GM19455 (cell line): Measurements from ENCODE around the gene DOP1B.
"Not testable (repeated sequence)": the region's sequence is repeated elsewhere in the genome, so short reads cannot be mapped to it uniquely, and the experiment has no call there.

ENCODE experiments used
- ATAC-seq: cut with Tn5 transposase; IDR thresholded peaks from one replicate; pipeline ENCODE4 v1.9.1; 2021; ENCODE audit not compliant: unreplicated experiment

Gene DOP1B, protein sequence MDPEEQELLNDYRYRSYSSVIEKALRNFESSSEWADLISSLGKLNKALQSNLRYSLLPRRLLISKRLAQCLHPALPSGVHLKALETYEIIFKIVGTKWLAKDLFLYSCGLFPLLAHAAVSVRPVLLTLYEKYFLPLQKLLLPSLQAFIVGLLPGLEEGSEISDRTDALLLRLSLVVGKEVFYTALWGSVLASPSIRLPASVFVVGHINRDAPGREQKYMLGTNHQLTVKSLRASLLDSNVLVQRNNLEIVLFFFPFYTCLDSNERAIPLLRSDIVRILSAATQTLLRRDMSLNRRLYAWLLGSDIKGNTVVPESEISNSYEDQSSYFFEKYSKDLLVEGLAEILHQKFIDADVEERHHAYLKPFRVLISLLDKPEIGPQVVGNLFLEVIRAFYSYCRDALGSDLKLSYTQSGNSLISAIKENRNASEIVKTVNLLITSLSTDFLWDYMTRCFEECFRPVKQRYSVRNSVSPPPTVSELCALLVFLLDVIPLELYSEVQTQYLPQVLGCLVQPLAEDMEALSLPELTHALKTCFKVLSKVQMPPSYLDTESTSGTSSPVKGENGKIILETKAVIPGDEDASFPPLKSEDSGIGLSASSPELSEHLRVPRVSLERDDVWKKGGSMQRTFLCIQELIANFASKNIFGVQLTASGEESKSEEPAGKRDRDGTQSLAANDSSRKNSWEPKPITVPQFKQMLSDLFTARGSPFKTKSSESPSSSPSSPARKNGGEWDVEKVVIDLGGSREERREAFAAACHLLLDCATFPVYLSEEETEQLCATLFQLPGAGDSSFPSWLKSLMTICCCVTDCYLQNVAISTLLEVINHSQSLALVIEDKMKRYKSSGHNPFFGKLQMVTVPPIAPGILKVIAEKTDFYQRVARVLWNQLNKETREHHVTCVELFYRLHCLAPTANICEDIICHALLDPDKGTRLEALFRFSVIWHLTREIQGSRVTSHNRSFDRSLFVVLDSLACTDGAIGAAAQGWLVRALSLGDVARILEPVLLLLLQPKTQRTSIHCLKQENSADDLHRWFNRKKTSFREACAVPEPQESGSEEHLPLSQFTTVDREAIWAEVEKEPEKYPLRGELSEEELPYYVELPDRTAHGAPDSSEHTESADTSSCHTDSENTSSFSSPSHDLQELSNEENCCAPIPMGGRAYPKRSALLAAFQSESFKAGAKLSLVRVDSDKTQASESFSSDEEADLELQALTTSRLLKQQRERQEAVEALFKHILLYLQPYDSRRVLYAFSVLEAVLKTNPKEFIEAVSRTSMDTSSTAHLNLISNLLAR (N-terminal part only)

DNA sequence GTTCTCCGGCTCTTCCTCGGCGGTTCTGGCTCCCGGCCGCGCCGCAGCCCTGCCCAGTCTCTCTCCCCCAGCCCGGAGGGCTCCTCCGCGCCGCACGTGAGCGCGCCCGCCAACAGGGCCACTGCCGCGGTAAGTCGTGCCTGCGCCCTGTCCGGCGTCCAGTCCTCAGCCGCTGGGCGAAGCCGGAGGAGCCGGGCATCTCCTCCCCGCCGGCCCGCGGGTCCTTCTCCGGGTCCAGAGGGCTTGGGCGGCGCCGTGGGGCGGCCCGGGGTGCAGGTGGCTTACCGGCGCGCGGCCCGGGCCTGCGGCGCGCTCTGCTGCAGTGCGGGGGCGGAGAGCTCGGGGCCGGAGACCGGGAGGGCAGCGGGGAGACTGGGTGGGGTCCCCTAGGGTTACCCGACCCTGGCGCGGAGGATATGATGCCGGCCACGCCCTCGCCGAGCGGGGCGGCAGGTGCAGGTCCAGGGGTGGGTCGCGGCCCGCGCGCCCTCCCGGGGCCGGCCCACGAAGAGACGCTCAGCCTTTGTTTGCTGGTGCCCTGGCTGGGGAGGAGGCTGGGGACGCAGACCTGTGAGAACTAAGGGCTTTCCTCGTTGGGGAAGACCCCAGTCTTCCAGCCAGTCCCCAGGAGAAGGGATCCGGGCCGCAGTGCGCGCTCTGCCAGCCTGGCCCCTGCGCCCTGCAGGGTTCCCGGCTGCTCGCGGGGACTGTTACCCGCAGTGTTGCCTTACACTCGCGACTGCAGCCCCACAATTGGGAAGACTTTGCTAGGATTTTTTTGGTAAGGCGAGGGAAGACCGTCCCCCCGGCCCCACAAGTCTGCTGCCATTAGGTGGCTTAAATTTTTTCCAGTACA, at the start of gene DOP1B:
DOP1B (plus strand) TSS at position 10 of the 856 bp plus-strand sequence. CDS start 7,910 bp downstream, outside the sequence.
- peak; percentile 30 for ATAC-seq

DNA sequence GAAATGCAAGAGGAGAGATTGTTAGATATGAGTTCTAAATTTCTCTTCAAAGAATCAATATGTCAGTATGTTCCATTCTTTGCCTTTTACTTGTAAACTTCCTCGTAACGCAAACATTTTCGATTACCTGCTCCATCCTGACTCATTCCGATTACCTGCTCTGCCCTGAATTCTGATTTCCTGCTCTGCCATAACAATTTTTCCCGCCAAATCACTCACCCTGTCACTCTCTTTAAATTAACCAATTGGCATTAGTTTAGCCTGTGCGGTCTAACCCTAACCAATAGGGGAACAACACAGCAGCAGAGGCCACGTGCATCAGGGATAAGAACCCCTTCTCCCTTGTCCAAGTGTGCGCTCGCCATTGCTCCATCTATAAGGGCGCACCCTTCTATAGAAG, 46.8 kb upstream of the DOP1B start:
- no peak for ATAC-seq

DNA sequence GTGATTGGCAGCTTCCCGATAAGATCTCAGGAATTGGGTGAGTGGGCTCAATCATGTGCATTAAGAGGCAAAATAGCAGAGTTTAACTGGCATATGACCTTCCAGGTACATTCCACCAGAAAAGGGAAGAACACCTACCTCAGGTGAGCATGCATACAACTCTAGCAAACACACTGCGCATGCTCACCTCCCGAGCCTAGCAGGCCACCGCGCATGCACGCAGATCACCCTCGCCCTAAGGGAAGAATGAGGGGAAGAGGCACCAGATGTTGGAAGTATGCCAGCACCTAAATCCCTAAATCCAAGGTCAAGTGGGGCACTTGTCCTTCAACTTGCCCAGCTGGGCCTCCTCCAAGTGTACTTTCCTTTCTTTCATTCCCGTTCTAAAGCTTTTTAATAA, 45.4 kb upstream of the DOP1B start:
- ATAC-seq: no peak

DNA sequence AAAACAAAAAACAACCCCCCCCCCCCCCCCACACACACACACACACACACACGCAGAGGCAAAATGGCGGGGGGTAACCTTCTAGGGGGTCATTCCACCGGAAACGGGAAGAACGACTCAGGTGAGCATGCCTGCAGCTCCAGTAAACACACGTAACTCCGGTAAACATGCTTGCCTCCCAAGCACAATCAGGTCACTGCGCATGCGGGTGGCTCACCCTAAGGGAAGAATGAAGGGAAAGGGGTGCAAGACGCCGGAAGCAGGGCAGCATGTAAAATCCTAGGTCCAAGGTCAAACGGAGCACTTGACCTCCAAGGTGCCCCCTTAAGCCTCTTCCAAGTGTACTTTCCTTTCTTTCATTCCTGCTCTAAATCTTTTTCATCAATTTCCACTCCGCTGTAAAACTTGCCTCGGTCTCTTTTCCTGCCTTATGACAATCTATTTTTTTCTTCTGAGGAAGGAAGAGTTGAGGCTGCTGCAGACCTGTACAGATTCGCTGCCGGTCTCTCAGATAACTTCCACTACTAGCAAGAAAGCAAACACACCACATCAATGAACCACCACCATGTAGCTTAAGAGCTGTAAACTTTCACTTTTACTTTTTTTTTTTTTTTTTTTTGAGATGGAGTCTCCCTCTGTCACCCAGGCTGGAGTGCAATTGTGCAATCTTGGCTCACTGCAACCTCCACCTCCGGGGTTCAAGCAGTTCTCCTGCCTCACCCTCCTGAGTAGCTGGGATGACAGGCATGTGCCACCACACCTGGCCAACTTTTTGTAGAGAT, 42.8 kb upstream of the DOP1B start:
- ATAC-seq: no peak

DNA sequence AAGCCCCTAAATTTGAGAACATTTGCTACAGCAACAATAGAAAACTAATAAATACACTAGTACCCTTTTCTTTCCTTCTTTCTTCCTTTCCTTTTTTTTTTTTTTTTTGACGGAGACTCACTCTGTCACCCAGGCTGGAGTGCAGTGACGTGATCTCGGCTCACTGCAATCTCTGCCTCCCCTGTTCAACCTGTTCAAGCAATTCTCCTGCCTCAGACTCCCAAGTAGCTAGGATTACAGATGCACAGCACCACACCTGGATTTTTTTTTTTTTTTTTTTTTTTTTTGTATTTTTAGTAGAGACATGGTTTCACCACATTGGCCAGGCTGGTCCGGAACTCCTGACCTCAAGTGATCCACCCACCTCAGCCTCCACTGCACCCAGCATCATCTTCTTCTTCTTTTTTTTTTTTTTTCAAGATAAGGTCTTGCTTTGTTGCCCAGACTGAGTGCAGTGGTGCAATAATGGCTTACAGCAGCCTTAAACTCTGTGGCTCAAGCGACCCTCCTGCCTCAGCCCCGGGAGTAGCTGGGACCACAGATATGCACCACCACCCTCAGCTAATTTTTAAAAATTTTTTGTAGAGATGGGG, 41.4 kb upstream of the DOP1B start:
- no peak for ATAC-seq

DNA sequence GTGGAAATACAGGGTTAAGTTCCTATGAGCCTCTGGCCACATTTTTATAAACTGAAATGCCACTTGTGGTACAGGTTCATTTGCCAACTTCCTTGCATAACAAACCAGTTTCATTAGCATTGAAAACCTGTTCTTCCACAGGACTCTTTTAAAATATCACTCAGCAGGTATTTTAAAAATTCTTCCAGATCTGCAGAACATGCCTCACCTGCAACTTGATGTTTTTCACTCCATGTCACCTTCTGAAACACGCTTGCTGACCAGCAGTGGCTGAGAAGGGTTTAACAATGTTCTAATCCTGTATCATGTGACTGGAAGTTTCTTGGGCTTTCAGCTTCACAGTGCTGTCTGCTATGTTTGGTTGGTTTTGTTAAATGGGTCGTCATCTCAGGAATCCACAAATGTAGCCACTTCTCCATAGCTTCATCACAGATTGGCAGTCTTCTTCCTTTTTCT, 39.3 kb upstream of the DOP1B start:
- no peak for ATAC-seq

DNA sequence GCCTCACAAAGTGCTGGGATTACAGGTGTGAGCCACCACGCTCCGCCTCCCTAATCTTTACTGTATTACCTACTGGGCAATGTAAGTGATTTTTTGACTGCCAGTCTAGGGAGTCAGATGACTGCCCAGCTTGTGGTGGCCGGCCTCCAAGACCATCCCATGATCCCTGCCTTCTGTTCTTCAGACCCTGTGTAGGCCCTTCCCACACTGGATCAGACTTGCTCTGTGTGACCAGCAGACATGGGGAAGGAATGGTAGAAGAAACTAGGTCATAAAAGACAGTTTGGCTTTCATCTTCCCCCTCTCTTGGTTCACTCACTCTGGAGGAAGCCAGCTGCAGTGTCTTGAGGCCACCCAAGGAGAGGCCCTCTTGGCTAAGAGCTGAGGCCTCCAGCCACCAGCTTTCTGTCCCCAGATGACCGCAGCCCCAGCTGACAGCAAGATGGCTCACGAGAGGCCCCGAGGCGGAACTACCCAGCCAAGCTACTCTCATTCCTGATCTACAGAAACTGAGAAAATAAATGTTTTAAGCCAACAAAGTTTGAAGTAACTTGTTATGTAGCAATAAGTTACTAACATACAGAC, 36.2 kb upstream of the DOP1B start:
- ATAC-seq: no peak

DNA sequence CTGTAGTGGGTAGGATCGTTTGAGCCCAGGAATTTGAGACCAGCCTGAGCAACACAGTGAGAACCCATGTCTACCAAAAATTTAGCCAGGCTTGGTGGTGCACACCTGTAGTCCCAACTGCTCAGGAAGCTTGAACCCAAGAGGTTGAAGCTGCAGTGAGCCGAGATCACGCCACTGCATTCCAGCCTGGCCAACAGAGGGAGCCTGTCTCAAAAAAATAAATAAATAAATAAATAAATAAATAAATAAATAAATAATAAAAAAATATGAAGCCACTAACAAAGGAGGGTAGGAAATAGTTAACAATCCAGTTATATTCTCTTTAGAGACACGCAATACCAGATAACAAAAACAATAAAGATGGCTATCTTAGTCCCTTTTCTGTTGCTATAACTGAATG, 33.6 kb upstream of the DOP1B start:
- no peak for ATAC-seq

DNA sequence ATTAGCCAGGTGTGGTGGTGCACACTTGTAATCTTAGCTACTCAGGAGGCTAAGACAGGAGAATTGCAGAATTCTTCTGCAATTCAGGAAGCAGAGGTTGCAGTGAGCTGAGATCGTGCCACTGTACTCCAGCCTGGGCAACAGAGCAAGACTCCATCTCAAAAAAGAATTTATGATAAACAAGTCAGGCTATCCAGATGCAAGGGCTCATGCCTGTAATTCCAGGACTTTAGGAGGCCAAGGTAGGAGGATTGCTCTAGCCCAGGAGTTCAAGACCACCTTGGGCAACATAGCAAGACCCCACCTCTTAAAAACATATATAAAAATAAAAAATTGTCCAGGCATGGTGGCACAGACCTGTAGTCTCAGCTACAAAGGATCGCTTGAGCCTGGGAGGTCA, 32.2 kb upstream of the DOP1B start:
- no peak for ATAC-seq

DNA sequence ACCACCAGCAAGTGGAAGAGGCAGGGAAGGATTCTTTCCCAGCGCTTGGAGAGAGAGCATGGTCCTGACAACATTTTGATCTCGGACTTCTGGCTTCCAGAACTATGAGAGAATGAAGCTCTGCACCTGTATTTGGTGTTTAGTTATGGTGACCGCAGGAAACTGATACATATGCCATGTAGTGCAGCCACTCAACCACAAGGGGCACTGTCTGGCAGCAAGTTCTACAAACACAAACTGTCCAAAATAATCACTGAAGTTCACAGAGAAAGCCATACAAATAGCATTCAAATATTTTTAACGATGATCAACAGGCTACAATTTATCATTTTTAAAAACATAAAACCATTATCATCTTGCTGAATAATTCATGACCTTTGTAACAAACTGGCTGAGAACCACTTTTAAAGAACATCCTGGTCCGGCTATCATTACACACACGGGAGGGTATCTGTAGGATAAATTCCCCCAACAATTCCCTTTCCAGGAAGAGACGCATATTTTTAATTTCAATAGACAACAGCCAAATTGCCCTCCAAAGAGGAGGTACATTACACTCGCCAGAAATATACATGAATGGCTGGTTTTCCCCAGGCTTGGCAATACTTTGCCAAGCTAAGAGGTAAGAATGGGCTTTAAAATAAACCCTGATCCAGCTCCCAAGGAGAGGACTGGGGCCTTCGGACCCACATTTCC, 31.0 kb upstream of the DOP1B start:
- no peak for ATAC-seq

DNA sequence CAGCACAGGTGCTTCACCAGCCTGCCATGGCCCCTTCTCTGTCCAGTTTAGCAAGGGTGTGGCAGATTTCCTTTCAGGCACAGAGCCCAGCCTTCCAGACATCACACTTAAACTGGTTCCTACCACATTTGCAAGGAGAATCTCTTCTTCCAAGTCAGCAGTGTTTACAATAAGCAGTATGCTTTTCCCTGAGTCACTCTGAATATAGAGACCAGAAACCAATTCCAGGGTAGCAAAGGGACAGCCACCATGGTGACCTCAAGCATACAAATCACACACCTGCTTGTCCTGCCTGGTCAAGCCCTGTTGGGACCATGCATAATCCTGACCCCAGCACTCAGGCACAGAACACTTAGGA, 30.4 kb upstream of the DOP1B start:
- no peak for ATAC-seq

DNA sequence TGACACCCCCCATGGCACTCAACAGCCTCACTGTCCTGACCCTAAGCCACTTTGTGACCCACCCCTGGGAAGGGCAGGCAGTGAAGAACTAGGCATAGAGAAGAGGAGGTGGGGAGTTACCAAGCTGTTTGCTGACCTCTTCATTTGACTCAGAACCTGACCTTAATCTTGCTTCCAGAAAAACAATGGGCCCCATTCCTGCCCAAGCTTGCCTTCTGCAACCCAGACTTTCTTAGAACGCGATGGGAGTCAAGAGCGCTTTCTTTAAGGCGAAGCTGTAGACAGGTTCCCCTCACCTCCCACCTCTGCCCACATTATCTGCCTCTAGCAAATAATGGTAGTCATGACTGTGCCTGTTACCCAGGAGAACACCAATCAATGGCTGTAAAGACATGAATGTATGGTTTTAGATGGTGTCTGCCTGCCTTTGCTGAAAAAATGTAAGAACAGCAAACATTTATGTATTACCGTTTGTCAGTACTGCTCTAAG, 30.0 kb upstream of the DOP1B start:
- ATAC-seq: no peak

DNA sequence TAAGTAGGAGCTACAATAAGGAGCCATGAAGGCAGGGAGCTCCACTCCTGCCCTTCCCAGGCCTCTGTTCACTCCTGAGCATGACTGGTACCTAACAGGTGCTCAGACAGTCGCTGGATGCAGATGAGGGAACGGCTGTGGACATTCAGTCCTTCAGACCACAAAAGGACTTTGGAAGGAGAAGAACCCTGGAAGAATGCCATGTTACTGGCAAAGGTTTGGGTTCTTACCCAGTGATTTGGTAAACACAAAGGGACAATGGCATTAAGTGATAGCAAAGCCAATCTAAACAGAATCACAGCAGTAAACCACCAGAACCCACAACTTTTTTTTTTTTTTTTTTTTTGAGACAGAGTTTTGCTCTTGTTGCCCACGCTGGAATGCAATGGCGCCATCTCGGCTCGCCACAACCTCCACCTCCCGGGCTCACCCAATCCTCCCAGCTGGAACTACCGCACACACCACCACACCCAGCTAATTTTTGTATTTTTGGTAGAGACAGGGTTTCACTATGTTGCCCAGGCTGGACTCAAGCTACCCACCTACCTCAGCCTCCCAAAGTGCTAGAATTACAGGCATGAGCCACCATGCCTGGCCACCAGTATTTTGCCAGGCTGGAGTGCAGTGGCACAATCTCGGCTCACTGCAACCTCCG, 29.2 kb upstream of the DOP1B start:
- ATAC-seq: no peak

DNA sequence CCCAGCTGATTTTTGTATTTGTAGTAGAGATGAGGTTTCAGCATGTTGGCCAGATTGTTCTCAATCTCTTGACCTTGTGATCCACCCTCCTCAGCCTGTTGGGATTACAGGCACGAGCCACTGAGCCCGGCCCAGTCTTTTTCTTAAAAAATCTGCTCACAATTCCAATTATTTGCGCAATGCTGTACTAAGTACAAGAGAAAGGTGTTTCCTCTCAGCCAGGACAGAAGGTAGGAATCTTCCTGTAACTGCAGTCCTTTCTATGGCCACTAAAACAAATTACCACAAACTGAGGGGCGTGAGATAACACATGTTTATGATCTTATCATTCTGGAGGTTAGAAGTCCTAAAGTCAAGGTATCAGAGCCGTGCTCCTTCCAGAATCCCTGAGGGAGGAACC, 28.6 kb upstream of the DOP1B start:
- no peak for ATAC-seq

DNA sequence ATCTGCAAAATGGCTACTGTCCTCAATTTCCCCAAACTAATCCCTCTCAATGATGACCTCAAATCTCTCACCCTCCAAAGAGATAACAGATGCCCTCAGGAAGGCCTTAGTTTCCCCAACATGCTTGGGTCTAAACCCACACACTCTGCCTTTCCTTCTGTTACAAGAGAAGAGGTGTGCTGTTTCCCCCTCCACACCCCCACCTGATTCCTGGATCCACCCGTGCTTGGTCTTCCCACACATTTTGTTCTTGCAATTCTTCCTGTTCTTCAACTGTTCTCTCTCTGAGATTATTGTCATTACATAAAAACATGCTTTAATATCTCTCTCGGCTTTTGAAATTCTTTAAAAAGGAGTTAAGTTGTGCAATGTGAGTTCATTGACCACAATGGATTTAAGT, 27.4 kb upstream of the DOP1B start:
- ATAC-seq: no peak

DNA sequence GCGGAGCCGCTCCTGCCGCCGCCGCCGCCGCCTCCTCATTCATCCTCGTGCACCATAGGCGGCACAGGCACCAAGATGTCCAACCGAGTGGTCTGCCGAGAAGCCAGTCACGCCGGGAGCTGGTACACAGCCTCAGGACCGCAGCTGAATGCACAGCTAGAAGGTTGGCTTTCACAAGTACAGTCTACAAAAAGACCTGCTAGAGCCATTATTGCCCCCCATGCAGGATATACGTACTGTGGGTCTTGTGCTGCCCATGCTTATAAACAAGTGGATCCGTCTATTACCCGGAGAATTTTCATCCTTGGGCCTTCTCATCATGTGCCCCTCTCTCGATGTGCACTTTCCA, 26.2 kb upstream of the DOP1B start:
- ATAC-seq: not testable (repeated sequence)

DNA sequence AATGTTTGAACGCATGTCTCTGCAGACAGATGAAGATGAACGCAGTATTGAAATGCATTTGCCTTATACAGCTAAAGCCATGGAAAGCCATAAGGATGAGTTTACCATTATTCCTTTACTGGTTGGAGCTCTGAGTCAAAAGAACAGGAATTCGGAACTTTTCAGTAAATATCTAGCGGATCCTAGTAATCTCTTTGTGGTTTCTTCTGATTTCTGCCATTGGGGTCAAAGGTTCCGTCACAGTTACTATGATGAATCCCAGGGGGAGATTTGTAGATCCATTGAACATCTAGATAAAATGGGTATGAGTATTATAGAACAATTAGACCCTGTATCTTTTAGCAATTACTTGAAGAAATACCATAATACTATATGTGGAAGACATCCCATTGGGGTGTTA, 25.8 kb upstream of the DOP1B start:
- not testable (repeated sequence) for ATAC-seq

DNA sequence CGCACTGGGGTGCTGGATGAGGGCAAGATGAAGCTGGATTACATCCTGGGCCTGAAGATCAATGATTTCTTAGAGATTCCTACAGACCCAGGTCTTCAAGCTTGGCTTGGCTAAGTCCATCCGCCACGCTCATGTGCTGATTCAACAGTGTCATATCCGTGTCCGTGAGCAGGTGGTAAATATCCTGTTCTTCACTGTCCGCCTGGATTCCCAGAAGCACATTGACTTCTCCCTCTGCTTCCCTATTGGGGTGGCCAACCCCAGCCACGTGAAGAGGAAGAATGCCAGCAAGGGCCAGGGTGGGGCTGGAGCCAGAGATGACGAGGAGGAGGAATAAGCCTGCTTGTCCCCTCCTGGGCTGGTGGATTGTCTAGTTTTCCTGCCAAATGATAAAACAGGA, 23.9 kb upstream of the DOP1B start:
- ATAC-seq: no peak
